Measurements from ENCODE around the gene AHCYL2. TPM values are rescaled to one million over a fixed set of nuclear protein-coding genes. Genes with fewer than 3 reads are reported as not detected.

Gene AHCYL2
- total RNA-seq, 4 donors from 2014 or later: 8.7 to 17.3 (median 14.2) TPM

DNA sequence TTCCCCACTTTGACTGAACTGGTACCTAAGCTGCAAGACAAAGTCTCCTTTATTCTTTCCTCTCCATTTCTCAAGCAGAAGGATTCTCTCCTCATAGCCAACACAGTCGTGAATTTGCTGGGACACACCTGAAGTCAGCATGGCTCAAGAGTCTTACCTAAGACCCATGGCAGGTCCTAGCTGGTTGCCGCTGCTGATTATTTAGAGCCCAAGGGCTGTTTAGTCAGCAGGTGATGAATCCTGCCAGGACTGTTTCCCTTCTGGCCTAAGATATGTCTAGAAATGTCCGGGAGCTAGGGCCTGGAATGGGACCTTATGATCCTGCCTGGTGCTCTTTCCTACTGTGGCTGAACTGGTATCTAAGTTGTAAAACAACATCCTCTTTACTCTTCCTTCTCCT, 82.8 kb downstream of the AHCYL2 start:
- no peak for ATAC-seq
- H3K27me3 ChIP-seq: no peaks in the 10 kb centered on the region
- 64 to 96% methylated on average over 2 of the region's 3 CpGs for WGBS, 2 donors (ENCODE audit: low coverage in 1 of 2)
- no peak overlapping the region for H3K4me3 ChIP-seq
- no peak overlapping the region for H3K27ac ChIP-seq
- no peak for TF ChIP-seq EP300 (IDR thresholded peaks at IDR 0.05)
- no peaks in the 10 kb centered on the region for H3K9me3 ChIP-seq
- no peaks in the 10 kb centered on the region for H3K4me1 ChIP-seq
- no peaks in the 10 kb centered on the region for H3K36me3 ChIP-seq

DNA sequence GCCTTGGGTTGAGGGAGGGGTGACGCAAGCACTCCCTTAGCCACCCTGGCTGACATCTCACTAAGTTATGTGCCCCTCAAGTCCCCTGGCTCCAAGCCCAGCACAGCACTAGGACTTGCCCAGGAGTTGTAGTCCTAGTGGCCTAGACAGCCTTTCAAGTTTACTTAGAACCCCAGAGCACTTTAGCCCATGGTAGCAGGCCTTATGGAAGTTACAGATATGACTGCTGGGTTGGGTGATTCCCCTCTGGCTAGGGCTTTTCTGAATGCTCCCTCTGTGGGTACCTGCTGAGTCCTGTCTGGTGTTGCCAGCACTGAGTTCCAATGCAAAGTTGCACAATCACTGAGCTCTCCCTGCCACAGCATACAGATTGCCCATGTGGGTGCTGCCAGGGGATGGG, 83.2 kb downstream of the AHCYL2 start:
- TF ChIP-seq POLR2A (IDR thresholded peaks at IDR 0.05) (no peak), POLR2AphosphoS5 (IDR thresholded peaks at IDR 0.05) (no peak), EP300 (IDR thresholded peaks at IDR 0.05) (no peak)
- TF ChIP-seq, protein P1, sequence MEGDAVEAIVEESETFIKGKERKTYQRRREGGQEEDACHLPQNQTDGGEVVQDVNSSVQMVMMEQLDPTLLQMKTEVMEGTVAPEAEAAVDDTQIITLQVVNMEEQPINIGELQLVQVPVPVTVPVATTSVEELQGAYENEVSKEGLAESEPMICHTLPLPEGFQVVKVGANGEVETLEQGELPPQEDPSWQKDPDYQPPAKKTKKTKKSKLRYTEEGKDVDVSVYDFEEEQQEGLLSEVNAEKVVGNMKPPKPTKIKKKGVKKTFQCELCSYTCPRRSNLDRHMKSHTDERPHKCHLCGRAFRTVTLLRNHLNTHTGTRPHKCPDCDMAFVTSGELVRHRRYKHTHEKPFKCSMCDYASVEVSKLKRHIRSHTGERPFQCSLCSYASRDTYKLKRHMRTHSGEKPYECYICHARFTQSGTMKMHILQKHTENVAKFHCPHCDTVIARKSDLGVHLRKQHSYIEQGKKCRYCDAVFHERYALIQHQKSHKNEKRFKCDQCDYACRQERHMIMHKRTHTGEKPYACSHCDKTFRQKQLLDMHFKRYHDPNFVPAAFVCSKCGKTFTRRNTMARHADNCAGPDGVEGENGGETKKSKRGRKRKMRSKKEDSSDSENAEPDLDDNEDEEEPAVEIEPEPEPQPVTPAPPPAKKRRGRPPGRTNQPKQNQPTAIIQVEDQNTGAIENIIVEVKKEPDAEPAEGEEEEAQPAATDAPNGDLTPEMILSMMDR (IDR thresholded peaks at IDR 0.05): no peak
- Histone ChIP-seq H3K4me3 (no peak overlapping the region), H3K4me1 (no peaks in the 10 kb centered on the region), H3K9me3 (no peaks in the 10 kb centered on the region), H3K27me3 (no peaks in the 10 kb centered on the region), H3K36me3 (no peaks in the 10 kb centered on the region), H3K27ac (no peak overlapping the region)
- ATAC-seq: no peak
- WGBS, 2 donors (ENCODE audit: low coverage in 1 of 2): 88% methylated on average over 1 of the region's 1 CpG; no CpG with 5 or more reads in 1 of the 2 donors

DNA sequence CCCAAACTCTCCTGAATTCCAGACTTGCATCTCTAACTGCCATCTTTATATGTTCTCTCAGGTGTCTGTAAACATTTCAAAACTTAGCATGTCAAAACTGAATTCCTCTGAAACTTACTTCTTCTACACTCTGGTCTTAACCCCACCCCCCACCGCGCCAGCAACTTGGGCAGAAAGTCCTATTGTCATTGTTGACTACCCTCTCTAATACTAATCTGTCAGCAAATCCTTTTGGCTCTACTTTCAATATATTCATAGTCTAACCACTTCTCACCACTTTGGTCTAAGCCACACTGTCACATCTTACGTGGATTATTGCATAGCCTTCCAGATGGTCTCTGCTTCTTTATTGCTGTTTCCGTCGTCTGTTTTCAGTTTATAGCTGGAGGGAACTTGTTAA, 86.6 kb downstream of the AHCYL2 start:
- WGBS, 2 donors (ENCODE audit: low coverage in 1 of 2): 89 to 91% methylated on average over 5 of the region's 5 CpGs
- no peak overlapping the region for H3K27ac ChIP-seq
- H3K9me3 ChIP-seq: no peaks in the 10 kb centered on the region
- H3K4me3 ChIP-seq: no peak overlapping the region
- TF ChIP-seq POLR2AphosphoS5 (IDR thresholded peaks at IDR 0.05) (no peak), POLR2A (IDR thresholded peaks at IDR 0.05) (no peak), EP300 (IDR thresholded peaks at IDR 0.05) (no peak)
- TF ChIP-seq, protein P1 (IDR thresholded peaks at IDR 0.05): no peak
- H3K4me1 ChIP-seq: peaks cover 0 to 10% (median 0%) of the 10 kb centered on the region in 3 donors
- ATAC-seq: no peak
- no peaks in the 10 kb centered on the region for H3K27me3 ChIP-seq
- no peaks in the 10 kb centered on the region for H3K36me3 ChIP-seq

DNA sequence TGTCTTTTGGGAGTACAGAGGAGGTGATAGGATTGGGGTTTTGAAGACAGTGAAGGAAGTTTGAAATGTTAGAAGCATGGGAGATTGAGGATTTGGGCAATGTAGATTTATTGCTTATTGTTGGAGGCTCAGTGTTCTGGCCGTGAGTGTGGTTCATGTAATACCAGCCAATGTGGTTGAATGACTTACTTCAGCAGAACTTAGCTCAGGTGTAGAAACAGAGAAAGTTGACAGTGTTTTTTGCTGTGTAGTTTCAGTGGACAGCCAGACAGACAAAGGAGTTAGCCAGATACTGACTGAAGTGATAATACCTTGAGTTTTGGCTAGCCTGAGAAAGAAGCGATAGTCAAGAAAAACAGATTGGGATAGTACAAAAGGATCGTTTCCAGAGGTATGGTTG, 88.5 kb downstream of the AHCYL2 start:
- Histone ChIP-seq H3K36me3 (no peaks in the 10 kb centered on the region), H3K27me3 (no peaks in the 10 kb centered on the region), H3K4me1 (peaks cover 0 to 12% (median 0%) of the 10 kb centered on the region in 3 donors), H3K9me3 (no peaks in the 10 kb centered on the region), H3K4me3 (no peak overlapping the region), H3K27ac (no peak overlapping the region)
- WGBS, 2 donors (ENCODE audit: low coverage in 1 of 2): 93 to 100% methylated on average over 3 of the region's 3 CpGs
- TF ChIP-seq EP300 (IDR thresholded peaks at IDR 0.05) (no peak), POLR2A (IDR thresholded peaks at IDR 0.05) (no peak), POLR2AphosphoS5 (IDR thresholded peaks at IDR 0.05) (no peak)
- TF ChIP-seq, protein P1 (IDR thresholded peaks at IDR 0.05): no peak
- no peak for ATAC-seq

DNA sequence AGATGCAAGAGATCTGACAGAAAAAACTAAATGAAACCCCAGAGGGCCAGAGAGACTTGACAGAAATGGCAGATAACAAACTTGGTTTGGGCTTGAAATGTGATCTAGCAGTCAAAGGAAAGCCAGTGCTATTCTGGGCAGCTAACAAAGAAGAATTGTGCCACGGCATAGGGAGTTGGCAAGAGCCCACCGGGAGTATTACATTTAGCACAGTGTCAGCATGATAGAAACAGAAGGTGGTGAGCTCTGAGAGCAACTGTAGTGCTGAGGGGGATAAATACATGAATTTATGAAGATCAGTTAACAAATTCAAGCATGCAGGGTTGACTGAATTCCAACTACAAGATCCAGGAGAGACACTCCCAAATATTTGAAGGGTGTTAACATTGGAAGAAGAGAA, 91.1 kb downstream of the AHCYL2 start:
- Histone ChIP-seq H3K9me3 (no peaks in the 10 kb centered on the region), H3K4me1 (peaks cover 0 to 12% (median 0%) of the 10 kb centered on the region in 3 donors), H3K27me3 (no peaks in the 10 kb centered on the region), H3K27ac (peak overlapping the region; percentile 5 to 39 (median 28)), H3K36me3 (no peaks in the 10 kb centered on the region), H3K4me3 (no peak overlapping the region)
- TF ChIP-seq POLR2AphosphoS5 (IDR thresholded peaks at IDR 0.05) (no peak), POLR2A (IDR thresholded peaks at IDR 0.05) (no peak), EP300 (IDR thresholded peaks at IDR 0.05) (no peak)
- TF ChIP-seq, protein P1 (IDR thresholded peaks at IDR 0.05): no peak
- peak; percentile 58 for ATAC-seq
- 0 to 24% methylated on average over 2 of the region's 2 CpGs for WGBS, 2 donors (ENCODE audit: low coverage in 1 of 2)

All from gastroesophageal sphincter (tissue), 4 donors.